H1 (cell line): ENCODE measurements around the gene NANOGP8. TPM values are rescaled to one million over a fixed set of nuclear protein-coding genes. Genes with fewer than 3 reads are reported as not detected.

Source experiments
- CHD7 ChIP-seq: fragments of 300-600 bp; sonication (generic); IDR thresholded peaks from 2 replicates; pipeline ENCODE4 v1.7.1; 2012; ENCODE audit warnings: low read length, moderate library complexity, mild to moderate bottlenecking, inconsistent platforms; ENCODE audit not compliant: insufficient replicate concordance
- SIX5 ChIP-seq: IDR thresholded peaks from 2 replicates; pipeline ENCODE4 v1.6.1; 2011; ENCODE audit warnings: mild to moderate bottlenecking, low read depth, low read length
- polyA plus RNA-seq, 7 experiments: library from polyadenylated mRNA; depleted of rRNA in 3 of 7; stranded (reverse) in 5 of 7; unstranded in 2 of 7; fragments of >200 nt in 5 of 7; fragments of 200-250 nt in 2 of 7; gene quantifications; 1 replicate in 5 of 7; 2 replicates in 1 of 7; 4 replicates in 1 of 7; pipeline versions ENCODE4 v1.2.1 to v1.2.3, GENCODE V29; 2011 to 2013; ENCODE audit warnings: missing spikeins in 2 of 7, mixed read lengths in 2 of 7
- total RNA-seq: library from RNA; stranded (reverse); fragmentation: NEBNext Ultra II Directional; extraction: Animal tissue kit (Norgen Biotek cat#: 25700); gene quantifications from 2 replicates; pipeline ENCODE4 v1.2.1, GENCODE V29; 2021

The NANOGP8 gene
- total and polyA plus RNA-seq, 2 of the 8 experiments (the other 6 are each of a cell fraction or from before 2014, with no cell fraction given): 23.3 to 40.6 TPM

DNA sequence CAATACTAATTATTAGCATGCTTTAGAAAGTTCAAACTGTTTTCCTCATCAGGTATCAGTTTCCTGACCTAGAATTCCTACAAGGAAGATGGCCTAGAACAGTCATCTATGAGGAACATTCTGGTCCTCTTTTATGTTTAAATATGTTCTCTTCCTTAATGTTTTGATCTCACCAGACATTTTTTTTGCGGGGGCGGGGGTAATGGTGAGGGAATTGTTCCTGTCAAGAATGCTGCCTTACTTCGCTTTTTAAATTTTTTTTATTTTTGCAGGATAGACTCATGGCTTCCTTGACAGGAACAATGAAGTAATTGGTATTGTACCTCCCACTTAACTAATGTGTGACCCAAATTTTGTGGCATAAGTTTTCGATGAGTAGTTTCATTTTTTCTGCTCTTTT, 44.3 kb upstream of the NANOGP8 start (continued):
- TF ChIP-seq CHD7 (no peak), SIX5 (no peak)
